Esophagus squamous epithelium (tissue), 5 donors: ENCODE measurements around the gene HIBADH. TPM values are rescaled to one million over a fixed set of nuclear protein-coding genes. Genes with fewer than 3 reads are reported as not detected.

Experiments used
- DNase-seq: peaks from one replicate; lab custom pipeline; 2025; lab: John Stamatoyannopoulos, UW
- H3K27ac ChIP-seq, 4 donors: fragments of 200-600 bp; sonication (generic); one replicate each; pipeline ENCODE4 v1.5.1; 2016 to 2019; ENCODE audit warnings: mild to moderate bottlenecking in 1 of 4
- H3K27me3 ChIP-seq, 4 donors: fragments of 200-600 bp; sonication (generic); 1 replicate in 3 of 4; 2 replicates in 1 of 4; pipeline versions ENCODE4 v1.5.1 to v1.6.0; 2017 to 2021; ENCODE audit warnings: antibody characterized with exemption in 1 of 4
- H3K36me3 ChIP-seq, 3 donors: fragments of 200-600 bp; sonication (generic); one replicate each; pipeline ENCODE4 v1.5.1; 2016 to 2019
- H3K4me1 ChIP-seq, 3 donors: fragments of 200-600 bp; sonication (generic); one replicate each; pipeline ENCODE4 v1.5.1; 2017 to 2019
- H3K4me3 ChIP-seq, 4 donors: fragments of 200-600 bp; sonication (generic); 1 replicate in 3 of 4; 2 replicates in 1 of 4; pipeline ENCODE4 v1.5.1; 2016 to 2019; ENCODE audit warnings: mild to moderate bottlenecking in 2 of 4, moderate library complexity in 1 of 4
- H3K9me3 ChIP-seq, 3 donors: fragments of 200-600 bp; sonication (generic); one replicate each; pipeline ENCODE4 v1.5.1; 2016 to 2019
- POLR2A ChIP-seq, 4 donors: fragments of 450-650 bp; IDR thresholded peaks; one replicate each; pipeline ENCODE4 v1.6.1; 2017; ENCODE audit warnings: antibody characterized with exemption in 4 of 4, mild to moderate bottlenecking in 4 of 4, moderate library complexity in 3 of 4
- WGBS, 2 donors: methylation state at CpG; one replicate each; pipeline ENCODE4 v1.1.5; 2018; 5-methylcytosine and 5-hydroxymethylcytosine counted together
- intact Hi-C: fragments of 100-400 bp; cut with DNase I; formaldehyde crosslinking; loops from one replicate; pipeline ENCODE4 v1.15.0; 2022
- total RNA-seq, 4 donors: library from RNA; depleted of rRNA; stranded (reverse); fragments of >200 nt; gene quantifications; one replicate each; pipeline ENCODE4 v1.1.0, GENCODE V29; 2016
- TF ChIP-seq, protein P1 (sequence below), 6 experiments: fragments of 450-650 bp in 4 of 6; fragments of 200-600 bp in 2 of 6; sonication (generic) in 2 of 6; IDR thresholded peaks; one replicate each; pipeline ENCODE4 v1.5.1; 2016 to 2019; ENCODE audit warnings: antibody characterized with exemption in 6 of 6, mild to moderate bottlenecking in 4 of 6, moderate library complexity in 4 of 6
- donor health status: DM: yes; HTN: yes; CAD: no.

Gene HIBADH
- total RNA-seq, 4 donors from 2014 or later = 8.0 to 22.1 (median 14.8) TPM

DNA sequence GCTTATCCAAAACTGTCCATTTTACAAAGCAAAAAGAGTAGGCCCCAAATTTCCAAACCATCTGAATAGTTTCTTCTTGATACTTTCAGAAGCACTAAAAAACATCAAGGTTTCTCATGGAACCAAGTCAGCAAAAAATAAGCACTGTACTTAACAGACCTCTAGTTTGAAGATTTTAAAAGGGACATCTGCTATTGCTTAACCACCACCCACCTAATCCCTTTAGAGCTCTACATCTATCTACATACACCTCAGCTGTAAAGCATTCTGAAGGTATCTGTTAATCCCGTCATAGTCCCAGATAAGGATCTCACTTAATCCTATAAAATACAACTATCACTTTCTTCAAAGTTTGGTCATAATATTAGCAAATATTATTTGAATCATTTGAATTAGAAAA, 72.3 kb downstream of the HIBADH start:
- WGBS, 2 donors = 0% methylated on average over 1 of the region's 1 CpG
- intact Hi-C loops = no loop called here
- DNase-seq = no peak
- TF ChIP-seq POLR2A (IDR thresholded peaks at IDR 0.05) = no peak
- TF ChIP-seq, protein P1, sequence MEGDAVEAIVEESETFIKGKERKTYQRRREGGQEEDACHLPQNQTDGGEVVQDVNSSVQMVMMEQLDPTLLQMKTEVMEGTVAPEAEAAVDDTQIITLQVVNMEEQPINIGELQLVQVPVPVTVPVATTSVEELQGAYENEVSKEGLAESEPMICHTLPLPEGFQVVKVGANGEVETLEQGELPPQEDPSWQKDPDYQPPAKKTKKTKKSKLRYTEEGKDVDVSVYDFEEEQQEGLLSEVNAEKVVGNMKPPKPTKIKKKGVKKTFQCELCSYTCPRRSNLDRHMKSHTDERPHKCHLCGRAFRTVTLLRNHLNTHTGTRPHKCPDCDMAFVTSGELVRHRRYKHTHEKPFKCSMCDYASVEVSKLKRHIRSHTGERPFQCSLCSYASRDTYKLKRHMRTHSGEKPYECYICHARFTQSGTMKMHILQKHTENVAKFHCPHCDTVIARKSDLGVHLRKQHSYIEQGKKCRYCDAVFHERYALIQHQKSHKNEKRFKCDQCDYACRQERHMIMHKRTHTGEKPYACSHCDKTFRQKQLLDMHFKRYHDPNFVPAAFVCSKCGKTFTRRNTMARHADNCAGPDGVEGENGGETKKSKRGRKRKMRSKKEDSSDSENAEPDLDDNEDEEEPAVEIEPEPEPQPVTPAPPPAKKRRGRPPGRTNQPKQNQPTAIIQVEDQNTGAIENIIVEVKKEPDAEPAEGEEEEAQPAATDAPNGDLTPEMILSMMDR (IDR thresholded peaks at IDR 0.05) = no peak
- Histone ChIP-seq H3K27me3 (no peaks in the 10 kb centered on the region), H3K9me3 (no peaks in the 10 kb centered on the region), H3K4me1 (no peaks in the 10 kb centered on the region), H3K36me3 (no peaks in the 10 kb centered on the region), H3K4me3 (no peak overlapping the region), H3K27ac (no peak overlapping the region)

DNA sequence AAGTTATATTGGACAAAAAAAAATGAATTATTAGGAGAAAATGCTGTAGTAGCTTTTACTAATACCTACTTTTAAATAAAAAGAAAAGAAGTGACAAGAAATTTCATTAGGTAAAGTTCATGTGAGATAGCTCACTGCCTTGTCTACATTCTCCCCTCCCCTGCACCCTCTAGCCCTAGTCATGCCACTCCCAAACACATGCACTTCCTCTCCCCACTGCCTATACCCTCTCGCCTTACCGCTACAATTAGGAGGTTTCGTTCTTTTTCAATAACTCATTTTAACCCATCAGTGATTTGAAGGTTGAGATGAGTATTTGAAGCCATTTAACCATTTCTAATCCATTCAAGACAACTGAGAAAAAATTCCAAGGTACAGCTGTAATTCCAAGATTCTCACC, 75.3 kb downstream of the HIBADH start:
- Histone ChIP-seq H3K27ac (no peak overlapping the region), H3K9me3 (no peaks in the 10 kb centered on the region), H3K27me3 (no peaks in the 10 kb centered on the region), H3K36me3 (no peaks in the 10 kb centered on the region), H3K4me3 (no peak overlapping the region), H3K4me1 (no peaks in the 10 kb centered on the region)
- no peak for TF ChIP-seq POLR2A (IDR thresholded peaks at IDR 0.05)
- TF ChIP-seq, protein P1 (IDR thresholded peaks at IDR 0.05) = no peak
- no peak for DNase-seq
- intact Hi-C loops = no loop called here
- WGBS, 2 donors = 88 to 96% methylated on average over 3 of the region's 3 CpGs

DNA sequence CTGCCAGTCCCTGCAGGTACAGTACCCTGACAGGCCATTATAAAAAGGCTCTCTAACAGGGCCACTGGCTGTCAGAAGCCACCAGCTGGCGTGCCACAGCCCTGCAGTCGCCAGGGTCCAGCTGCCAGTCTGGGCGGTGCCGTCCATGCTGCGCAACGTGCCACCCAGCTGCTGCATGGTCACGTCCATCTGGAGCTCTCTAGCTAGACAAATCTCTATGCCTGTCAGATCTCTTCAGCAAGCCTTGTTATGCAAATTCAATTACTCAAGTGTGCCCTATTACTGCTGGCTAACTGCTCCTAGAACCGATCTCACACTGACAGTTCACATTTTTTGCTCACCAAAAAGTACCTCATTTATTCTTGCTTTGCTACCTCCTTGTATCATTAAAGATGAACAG, 75.9 kb downstream of the HIBADH start:
- Histone ChIP-seq H3K27me3 (no peaks in the 10 kb centered on the region), H3K4me1 (no peaks in the 10 kb centered on the region), H3K9me3 (no peaks in the 10 kb centered on the region), H3K27ac (no peak overlapping the region), H3K4me3 (no peak overlapping the region), H3K36me3 (no peaks in the 10 kb centered on the region)
- DNase-seq = no peak
- whole genome bisulfite sequencing, 2 donors = 65 to 83% methylated on average over 6 to 7 of the region's 8 CpGs
- intact Hi-C loops = no loop called here
- TF ChIP-seq, protein P1 (IDR thresholded peaks at IDR 0.05) = no peak
- no peak for TF ChIP-seq POLR2A (IDR thresholded peaks at IDR 0.05)

DNA sequence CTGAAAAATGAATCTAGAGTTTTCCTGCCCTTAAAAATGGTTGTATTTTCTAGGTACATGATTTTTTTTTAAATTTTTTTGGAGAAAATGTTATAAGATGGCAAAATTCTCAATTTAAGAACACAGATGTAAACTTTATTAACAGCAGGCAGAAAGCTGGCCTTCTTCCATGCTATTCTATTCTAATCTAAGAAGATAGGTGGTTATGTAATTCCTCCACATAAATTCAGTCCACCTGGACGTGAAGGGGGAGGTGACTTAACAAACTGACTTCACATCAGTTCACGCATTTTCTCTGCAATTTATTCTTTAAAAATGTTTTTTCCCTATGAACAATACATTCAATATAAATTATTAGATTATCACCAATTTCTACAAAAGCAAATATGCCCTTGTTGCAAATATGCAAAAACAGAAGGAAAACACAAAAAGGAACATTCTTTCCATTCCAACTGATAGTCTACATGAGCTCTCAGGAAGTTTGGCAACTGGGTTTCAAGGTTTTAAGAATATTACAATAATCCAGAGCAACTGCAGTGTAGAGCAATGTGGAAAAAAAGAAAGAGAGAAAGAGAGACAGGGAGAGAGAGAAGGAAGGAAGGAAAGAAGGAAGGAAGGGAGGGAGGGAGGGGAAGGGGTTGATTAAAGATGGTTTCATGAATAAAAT, 76.8 kb downstream of the HIBADH start:
- no peaks in the 10 kb centered on the region for H3K36me3 ChIP-seq
- no peak for DNase-seq
- TF ChIP-seq POLR2A (IDR thresholded peaks at IDR 0.05) = no peak
- TF ChIP-seq, protein P1 (IDR thresholded peaks at IDR 0.05) = no peak
- WGBS, 2 donors = 38 to 45% methylated on average over 2 of the region's 2 CpGs
- H3K4me1 ChIP-seq = no peaks in the 10 kb centered on the region
- H3K4me3 ChIP-seq = no peak overlapping the region
- H3K9me3 ChIP-seq = no peaks in the 10 kb centered on the region
- H3K27ac ChIP-seq = no peak overlapping the region
- H3K27me3 ChIP-seq = no peaks in the 10 kb centered on the region
- intact Hi-C loops = no loop called here

DNA sequence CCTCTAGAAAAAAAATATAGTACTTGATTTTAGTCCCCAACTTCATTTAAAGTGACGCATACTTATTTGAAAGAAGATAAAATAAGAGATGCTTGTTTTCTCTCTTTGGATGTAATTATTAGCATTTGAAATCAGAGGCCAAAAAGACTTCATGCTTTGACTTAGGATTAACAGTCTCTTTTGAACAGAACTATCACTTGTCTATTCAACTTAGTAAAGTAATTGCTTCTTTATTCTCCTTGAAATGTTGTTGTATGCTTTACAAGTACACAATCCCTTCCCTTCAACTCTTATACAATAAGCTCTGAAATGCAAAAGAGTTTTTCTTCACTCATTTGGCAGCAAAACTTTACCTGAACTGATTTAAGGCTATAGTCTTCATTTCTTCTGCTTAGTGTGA, 80.8 kb downstream of the HIBADH start:
- Histone ChIP-seq H3K27ac (no peak overlapping the region), H3K4me1 (no peaks in the 10 kb centered on the region), H3K9me3 (no peaks in the 10 kb centered on the region), H3K27me3 (no peaks in the 10 kb centered on the region), H3K4me3 (no peak overlapping the region), H3K36me3 (no peaks in the 10 kb centered on the region)
- 94 to 95% methylated on average over 1 of the region's 1 CpG for WGBS, 2 donors
- intact Hi-C loops = loop anchor here (5.0 kb wide), 1 partner anchor 370 kb away; no protein-coding TSS in a partner anchor
- TF ChIP-seq, protein P1 (IDR thresholded peaks at IDR 0.05) = no peak
- TF ChIP-seq POLR2A (IDR thresholded peaks at IDR 0.05) = no peak
- DNase-seq = no peak
